Spleen (tissue), 7 donors: Measurements from ENCODE around the gene KLF7.

Experiments
- POLR2AphosphoS5 ChIP-seq, 3 donors: sonication (generic); formaldehyde crosslinking; IDR thresholded peaks; one replicate each; pipeline ENCODE4 v1.5.1; 2017; ENCODE audit warnings: antibody characterized with exemption in 3 of 3
- TF ChIP-seq, protein P1 (sequence below), 11 experiments: fragments of 200-600 bp in 7 of 11; fragments of 450-650 bp in 4 of 11; sonication (generic) in 4 of 11; IDR thresholded peaks in 8 of 11; conservative IDR thresholded peaks in 3 of 11; 1 replicate in 7 of 11; 2 replicates in 4 of 11; pipeline versions ENCODE4 v1.4.0 to v1.8.0; 2016 to 2021; ENCODE audit warnings: antibody characterized with exemption in 11 of 11, inconsistent platforms in 4 of 11, mild to moderate bottlenecking in 1 of 11
- donor health status: DM: no; HTN: no; CAD: no; lungs with moderate emphysema.
- donor health status: DM: no; HTN: no; CAD: no.
- donor health status: DM: no; HTN: no; CAD: no.

DNA sequence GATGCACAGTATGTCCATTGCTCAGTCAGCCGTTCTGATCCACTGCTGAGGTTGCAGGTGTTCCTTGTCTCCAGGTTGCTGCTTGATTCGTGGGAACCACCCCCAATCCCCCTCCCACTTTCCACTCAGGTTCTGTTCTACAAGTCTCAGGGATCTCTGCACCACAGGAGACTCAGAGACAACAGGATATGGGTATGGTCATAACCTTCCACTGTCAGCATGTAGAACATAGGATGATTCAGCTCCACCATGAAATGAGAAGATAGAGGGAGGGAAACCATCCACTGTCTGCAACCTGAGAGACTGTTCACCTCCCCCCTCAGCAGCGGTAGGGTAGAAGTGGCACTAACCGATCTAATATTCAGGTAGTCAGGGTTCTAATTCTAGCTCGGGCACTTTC, 19.0 kb upstream of the KLF7 start:
- no peak for TF ChIP-seq POLR2AphosphoS5 (IDR thresholded peaks at IDR 0.05)
- TF ChIP-seq, protein P1, sequence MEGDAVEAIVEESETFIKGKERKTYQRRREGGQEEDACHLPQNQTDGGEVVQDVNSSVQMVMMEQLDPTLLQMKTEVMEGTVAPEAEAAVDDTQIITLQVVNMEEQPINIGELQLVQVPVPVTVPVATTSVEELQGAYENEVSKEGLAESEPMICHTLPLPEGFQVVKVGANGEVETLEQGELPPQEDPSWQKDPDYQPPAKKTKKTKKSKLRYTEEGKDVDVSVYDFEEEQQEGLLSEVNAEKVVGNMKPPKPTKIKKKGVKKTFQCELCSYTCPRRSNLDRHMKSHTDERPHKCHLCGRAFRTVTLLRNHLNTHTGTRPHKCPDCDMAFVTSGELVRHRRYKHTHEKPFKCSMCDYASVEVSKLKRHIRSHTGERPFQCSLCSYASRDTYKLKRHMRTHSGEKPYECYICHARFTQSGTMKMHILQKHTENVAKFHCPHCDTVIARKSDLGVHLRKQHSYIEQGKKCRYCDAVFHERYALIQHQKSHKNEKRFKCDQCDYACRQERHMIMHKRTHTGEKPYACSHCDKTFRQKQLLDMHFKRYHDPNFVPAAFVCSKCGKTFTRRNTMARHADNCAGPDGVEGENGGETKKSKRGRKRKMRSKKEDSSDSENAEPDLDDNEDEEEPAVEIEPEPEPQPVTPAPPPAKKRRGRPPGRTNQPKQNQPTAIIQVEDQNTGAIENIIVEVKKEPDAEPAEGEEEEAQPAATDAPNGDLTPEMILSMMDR (IDR thresholded peaks at IDR 0.05 in 8 of 11, conservative IDR thresholded peaks at IDR 0.05 in 3 of 11), result no peak
